Subcutaneous adipose tissue (tissue), 4 donors: ENCODE data around the gene ORAI1. TPM values are rescaled to one million over a fixed set of nuclear protein-coding genes. Genes with fewer than 3 reads are reported as not detected.

Experiments used
- CTCF ChIP-seq: fragments of 450-650 bp; IDR thresholded peaks from one replicate; pipeline ENCODE4 v1.5.1; 2016; ENCODE audit warnings: low read depth, mild to moderate bottlenecking, control low read depth, antibody characterized with exemption, moderate library complexity
- total RNA-seq, 4 donors: library from RNA; depleted of rRNA; stranded (reverse); fragments of >200 nt; gene quantifications; one replicate each; pipeline ENCODE4 v1.1.0, GENCODE V29; 2016

The ORAI1 gene
- total RNA-seq, 4 donors from 2014 or later: 5.1 to 8.3 (median 6.8) TPM

DNA sequence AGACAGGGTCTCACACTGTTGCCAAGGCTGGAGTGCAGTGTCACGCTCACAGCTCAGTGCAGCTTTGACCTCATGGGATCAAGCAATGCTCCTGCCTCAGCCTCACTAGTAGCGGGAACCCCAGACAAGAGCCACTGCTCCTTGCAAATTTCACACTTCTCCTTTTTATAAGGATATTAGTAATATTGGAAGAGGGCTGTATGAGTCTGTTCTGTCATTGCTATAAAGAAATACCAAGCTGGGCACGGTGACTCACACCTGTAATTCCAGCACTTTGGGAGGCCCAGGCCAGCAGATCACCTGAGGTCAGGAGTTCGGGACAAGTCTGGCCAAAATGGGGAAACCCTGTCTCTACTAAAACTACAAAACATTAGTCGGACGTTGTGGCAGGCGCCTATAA lies 12.9 kb upstream of the ORAI1 start:
- no peak for TF ChIP-seq CTCF

- TF ChIP-seq CTCF: no peak
These were observed 11.4 kb upstream of the ORAI1 start for GRCh38 chr12:121614872-121615467.

- no peak for TF ChIP-seq CTCF
These were observed 7.6 kb upstream of the ORAI1 start for GRCh38 chr12:121618659-121619233.

GRCh38 chr12:121620333-121620891 lies 5.9 kb upstream of the ORAI1 start:
- no peak for TF ChIP-seq CTCF

DNA sequence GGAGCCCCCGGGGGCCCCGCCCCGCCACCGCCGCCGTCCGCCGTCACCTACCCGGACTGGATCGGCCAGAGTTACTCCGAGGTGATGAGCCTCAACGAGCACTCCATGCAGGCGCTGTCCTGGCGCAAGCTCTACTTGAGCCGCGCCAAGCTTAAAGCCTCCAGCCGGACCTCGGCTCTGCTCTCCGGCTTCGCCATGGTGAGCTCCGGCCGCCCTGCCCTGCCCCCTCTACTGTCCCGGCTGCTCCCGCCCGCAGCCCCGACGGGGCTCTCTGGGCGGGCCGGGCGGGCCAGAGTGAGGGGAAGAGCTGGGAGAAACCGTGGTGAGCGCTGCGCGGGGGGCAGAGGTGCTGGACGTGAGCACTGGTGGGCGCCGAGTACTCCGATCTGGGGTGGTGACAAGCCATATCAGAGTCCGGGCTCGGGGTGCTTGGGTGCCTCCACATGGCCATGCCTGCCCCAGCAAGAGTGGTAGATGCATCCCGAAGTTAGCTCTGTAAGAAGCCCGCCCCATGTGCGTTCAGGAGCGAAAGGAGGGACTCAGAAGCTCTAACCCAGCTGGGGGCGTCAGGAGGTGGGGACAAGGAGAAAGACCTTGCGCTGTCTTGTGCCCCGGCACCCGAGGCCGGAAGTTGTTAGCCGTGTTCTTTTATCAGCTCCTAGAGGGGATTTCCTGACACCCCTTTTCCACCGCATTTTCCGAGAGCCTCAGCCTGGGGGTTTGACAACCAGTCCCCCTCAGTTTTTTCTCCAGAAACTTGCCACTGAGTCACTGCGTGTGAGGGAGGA lies 717 bp downstream of the ORAI1 start:
- TF ChIP-seq CTCF: no peak

GRCh38 chr12:121628037-121628436 lies 1.7 kb downstream of the ORAI1 start:
- no peak for TF ChIP-seq CTCF

GRCh38 chr12:121628536-121628935 lies 2.2 kb downstream of the ORAI1 start:
- no peak for TF ChIP-seq CTCF
